ENCODE data around the gene PALLD. TPM values are rescaled to one million over a fixed set of nuclear protein-coding genes. Genes with fewer than 3 reads are reported as not detected.

The PALLD gene
- 77.7 and 120 TPM in 2 replicates for total RNA-seq

GRCh38 chr4:168496834-168497233 is at the start of gene PALLD:
Gene PALLD (plus strand): TSS chr4:168497052.

Other genes with a start within 250 kb of the PALLD start
- 12.9 and 16.4 TPM in 2 replicates for gene DDX60, start 178.3 kb upstream of the PALLD start, total RNA-seq
- gene DDX60L, start 16.6 kb upstream of the PALLD start, total RNA-seq = 8.8 and 11.0 TPM in 2 replicates

Measured in smooth muscle cell of bladder (primary cell).